ENCODE results near the gene METTL13. TPM values are rescaled to one million over a fixed set of nuclear protein-coding genes. Genes with fewer than 3 reads are reported as not detected.

The METTL13 gene, protein sequence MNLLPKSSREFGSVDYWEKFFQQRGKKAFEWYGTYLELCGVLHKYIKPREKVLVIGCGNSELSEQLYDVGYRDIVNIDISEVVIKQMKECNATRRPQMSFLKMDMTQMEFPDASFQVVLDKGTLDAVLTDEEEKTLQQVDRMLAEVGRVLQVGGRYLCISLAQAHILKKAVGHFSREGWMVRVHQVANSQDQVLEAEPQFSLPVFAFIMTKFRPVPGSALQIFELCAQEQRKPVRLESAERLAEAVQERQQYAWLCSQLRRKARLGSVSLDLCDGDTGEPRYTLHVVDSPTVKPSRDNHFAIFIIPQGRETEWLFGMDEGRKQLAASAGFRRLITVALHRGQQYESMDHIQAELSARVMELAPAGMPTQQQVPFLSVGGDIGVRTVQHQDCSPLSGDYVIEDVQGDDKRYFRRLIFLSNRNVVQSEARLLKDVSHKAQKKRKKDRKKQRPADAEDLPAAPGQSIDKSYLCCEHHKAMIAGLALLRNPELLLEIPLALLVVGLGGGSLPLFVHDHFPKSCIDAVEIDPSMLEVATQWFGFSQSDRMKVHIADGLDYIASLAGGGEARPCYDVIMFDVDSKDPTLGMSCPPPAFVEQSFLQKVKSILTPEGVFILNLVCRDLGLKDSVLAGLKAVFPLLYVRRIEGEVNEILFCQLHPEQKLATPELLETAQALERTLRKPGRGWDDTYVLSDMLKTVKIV
- total RNA-seq, result 16.4 and 18.0 TPM in 2 replicates

DNA sequence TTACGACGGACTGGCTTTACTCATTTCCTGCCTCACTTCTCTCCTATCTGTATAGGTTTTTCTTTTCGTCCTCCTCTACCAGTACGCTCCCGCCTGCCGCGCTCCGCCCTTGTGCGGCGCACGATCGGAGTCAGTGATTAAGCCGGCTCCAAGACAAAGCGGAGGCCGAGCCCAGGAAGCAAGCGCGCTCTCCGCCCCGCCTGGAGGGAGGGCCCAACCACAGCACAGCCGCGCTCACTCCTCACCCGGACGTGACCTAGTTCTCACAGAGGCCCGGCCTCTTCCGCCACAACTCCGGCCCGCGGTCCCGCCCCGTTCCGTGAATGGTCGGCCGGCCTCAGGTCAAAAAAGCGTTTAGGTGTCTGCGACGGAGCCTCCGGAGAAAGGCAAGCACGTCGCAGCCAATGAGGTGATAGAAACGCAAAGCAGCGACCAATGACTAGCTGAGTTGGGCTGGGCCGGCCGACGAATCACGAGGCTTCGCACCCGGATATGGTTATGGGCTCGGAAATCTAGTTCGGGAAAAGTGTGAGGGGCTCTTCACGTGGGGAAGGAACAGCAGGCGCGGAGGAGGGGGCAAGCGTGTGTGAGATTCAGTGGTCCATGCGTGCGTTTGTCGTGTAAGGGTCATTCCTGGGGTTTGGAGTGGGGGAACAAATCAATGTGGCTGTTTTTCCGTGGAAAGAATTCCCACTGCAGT is at the start of gene METTL13:
Gene METTL13 (plus strand): TSS at position 485 of the 700 bp plus-strand sequence. CDS start 308 bp downstream, outside the sequence.

DNA sequence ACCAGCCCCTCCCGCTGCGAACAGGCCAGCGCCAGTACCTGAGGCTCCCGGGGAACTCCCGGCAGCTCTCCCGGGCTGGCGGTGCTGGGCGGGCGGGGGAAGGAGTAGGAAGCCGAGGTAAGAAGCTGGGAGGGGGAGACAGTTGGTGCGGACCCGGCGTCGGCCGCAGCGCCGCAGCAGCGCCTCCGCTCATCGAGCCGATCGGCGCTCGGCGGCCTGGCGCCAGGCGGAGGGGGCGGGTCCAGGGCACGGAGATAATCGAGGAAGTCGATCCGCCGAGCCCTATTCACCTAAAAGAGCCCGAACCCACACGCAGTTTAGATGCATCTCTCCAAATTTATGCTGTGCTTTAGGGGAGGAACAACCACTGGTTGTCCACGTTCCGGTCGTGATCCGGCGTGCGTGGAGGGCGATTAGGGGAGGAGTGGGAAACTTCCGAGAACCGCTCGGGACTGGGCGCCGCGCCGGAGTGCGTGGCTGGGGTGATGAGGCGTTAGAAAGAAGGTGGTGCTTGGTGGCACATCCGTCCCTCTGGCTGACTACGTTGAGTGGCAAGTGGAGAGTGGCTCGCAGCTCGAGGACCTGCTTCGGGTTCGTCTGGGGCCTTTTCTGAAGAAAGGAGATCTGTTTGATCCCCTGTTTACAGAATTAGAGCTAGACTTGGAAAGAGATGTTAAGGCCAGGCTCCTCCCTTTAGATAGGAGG is 39.4 kb upstream of the METTL13 start, which contains the start of gene VAMP4:
Gene VAMP4 (minus strand): TSS at position 194 of the 705 bp plus-strand sequence. CDS start 3,651 bp downstream, outside the sequence.

DNA sequence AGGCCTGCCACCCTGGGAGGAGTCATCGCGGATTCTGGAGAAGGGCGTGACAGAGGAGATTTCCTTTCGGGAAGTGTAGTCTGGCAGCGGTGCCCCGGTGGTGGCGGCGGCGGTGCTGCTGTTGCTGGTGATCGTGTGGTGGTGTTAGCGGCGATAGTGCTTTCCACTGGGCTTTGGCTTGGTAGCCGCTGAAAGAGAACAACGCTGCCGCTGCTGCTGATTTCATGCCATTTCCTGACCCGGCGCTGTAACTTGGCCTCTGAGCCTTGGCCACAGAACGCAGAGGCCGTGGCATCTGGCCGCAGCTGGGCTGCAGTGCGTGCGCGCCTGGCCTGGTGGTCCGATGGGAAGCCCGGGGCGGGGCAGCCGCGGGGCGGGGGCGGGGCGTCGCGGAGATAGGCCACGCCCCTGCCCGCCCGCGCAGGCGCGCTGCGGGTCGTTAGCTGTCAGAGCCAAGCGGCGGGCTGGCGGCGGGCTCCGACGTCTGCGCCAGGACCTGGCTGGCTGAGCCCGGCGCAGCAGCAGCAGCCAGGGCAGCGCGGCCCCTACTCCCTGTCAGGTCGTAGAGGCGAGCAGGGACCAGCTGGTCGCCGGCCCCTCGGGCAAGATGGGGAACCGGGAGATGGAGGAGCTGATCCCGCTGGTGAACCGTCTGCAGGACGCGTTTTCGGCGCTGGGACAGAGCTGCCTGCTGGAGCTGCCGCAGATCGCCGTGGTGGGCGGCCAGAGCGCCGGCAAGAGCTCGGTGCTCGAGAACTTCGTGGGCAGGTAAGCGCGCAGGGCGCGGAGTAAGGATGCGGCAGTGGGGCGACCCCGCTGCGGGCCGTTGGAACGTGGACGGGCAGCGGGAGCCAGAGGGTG is 59.8 kb downstream of the METTL13 start, which contains the start of gene DNM3:
Gene DNM3 (plus strand): TSS at position 449 of the 861 bp plus-strand sequence. CDS start 159 bp downstream, at position 608.

Small RNA genes lying within 50 kb of the gene (small RNA-seq; reads per million reads assigned to genes)
- gene RF00601, result not detected

Other genes with a start within 250 kb of the METTL13 start
- not detected in 2 replicates for gene MYOCOS, start 159.4 kb upstream of the METTL13 start, total RNA-seq
- gene MYOC, start 129.0 kb upstream of the METTL13 start, total RNA-seq, result not detected in 2 replicates
- 7.8 and 10.1 TPM in 2 replicates for gene VAMP4, start 39.6 kb upstream of the METTL13 start, total RNA-seq
- 9.7 and 11.0 TPM in 2 replicates for gene DNM3, start 59.8 kb downstream of the METTL13 start, total RNA-seq